ENCODE data around the gene BANK1. TPM values are rescaled to one million over a fixed set of nuclear protein-coding genes. Genes with fewer than 3 reads are reported as not detected.

Gene BANK1
- total RNA-seq, 4 donors from 2014 or later = 3.2 to 7.7 (median 6.9) TPM

DNA sequence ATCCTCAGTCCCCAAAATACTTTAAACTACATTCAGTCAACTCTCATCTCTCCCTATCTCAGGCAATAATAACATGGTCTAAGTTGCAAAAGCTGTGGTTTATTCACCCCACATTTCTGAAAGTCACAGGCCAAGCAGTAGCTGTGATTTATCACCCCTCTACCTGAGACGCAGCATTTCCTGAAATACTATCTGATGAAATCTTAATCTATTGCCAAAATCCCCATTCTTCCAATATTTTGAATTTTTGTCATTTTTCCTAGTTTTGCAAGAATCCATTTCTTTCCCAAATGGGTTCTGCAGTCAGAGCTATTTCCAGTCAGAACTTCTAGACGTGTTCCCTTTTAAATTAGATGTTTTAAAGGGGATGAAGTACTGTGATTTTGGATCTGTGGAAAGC lies 148.3 kb downstream of the BANK1 start:
- TF ChIP-seq, protein P1, sequence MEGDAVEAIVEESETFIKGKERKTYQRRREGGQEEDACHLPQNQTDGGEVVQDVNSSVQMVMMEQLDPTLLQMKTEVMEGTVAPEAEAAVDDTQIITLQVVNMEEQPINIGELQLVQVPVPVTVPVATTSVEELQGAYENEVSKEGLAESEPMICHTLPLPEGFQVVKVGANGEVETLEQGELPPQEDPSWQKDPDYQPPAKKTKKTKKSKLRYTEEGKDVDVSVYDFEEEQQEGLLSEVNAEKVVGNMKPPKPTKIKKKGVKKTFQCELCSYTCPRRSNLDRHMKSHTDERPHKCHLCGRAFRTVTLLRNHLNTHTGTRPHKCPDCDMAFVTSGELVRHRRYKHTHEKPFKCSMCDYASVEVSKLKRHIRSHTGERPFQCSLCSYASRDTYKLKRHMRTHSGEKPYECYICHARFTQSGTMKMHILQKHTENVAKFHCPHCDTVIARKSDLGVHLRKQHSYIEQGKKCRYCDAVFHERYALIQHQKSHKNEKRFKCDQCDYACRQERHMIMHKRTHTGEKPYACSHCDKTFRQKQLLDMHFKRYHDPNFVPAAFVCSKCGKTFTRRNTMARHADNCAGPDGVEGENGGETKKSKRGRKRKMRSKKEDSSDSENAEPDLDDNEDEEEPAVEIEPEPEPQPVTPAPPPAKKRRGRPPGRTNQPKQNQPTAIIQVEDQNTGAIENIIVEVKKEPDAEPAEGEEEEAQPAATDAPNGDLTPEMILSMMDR (IDR thresholded peaks at IDR 0.05) = no peak
- ATAC-seq (ENCODE audit: low FRiP score) (no peak), DNase-seq (ENCODE audit: low spot score) (no peak)

DNA sequence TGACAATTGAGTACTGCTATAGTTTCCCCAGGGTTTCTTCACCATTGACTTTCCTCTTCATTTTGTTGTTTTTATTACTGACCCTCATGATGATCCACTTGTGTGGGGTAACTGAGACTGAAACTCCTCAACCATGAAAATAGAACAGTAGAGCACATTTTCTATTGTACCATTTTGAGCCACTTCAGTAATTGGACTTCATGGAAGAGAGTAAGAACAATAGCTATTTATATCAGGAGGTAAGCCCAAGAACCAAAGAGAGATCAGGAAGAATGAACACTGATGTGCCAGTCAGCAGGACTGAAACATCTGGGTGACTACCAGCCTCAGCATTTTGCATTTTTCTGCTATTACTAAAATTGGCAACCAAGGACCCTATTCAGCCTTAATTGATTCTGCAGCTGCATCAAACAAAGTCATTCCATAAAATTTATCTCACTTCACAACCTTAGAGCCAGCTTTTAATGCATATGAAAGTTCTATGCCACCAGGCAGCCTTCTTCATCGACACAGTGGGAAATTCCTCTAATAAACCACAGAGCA lies 151.4 kb downstream of the BANK1 start:
- TF ChIP-seq, protein P1 (IDR thresholded peaks at IDR 0.05) = no peak
- DNase-seq (ENCODE audit: low spot score) = no peak
- ATAC-seq (ENCODE audit: low FRiP score) = no peak

DNA sequence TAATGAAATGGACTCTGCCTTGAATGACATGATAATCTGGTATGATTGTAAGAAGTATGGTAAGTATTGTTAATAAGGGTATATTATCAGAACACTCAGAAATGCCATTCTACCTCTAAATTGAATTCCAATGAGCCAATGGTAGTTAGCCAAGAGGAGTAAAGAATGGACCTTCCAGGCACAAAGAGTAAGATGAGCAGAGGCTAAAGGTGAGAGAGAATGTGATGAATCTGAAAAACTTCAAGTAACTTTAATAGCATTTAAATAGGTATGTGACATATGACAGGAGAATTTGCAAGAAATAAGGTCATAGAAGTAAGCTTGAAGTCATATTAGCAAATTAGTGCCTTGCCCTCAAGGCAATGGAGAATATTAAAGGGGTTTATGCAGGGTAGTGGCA lies 152.4 kb downstream of the BANK1 start:
- TF ChIP-seq, protein P1 (IDR thresholded peaks at IDR 0.05) = no peak
- no peak for ATAC-seq (ENCODE audit: low FRiP score)
- DNase-seq (ENCODE audit: low spot score) = no peak

DNA sequence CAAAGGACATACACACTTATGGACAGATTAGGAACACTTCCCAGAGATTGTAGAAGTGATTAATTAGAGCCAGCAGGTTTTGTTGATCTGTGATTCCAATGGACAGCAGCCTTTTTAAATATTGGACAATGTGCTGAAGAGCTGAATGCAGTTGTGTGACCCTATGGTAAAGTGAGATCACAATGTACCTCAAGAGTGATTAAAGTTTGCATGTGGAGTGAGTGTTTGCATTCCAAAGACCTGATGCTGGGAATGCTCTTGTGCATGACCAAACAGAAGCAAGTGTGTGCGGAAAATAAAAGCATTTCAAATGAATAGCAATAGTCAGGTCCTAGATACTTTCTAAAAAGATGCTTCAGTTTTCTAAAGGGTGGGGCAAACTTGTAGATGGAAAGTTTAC lies 154.1 kb downstream of the BANK1 start:
- TF ChIP-seq, protein P1 (IDR thresholded peaks at IDR 0.05) = no peak
- ATAC-seq (ENCODE audit: low FRiP score) = no peak
- DNase-seq (ENCODE audit: low spot score) = no peak

DNA sequence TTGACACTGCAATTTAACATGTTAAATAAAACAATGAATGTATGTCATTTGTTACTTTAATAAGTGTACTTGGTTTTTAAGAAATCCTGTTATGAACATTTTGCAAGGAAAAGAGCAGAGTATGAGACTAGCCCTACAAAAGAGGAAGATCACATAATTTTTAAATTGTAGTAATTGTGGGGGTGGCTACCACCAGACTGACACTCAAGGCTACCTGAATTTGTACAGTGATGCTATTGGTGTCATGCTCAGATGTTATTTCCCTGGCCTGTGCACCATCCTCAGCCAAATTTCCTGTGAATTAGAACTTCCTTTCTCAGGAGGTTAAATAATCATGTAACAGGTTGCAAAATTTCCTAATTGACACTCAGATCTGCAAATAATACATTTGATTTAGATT lies 157.5 kb downstream of the BANK1 start:
- no peak for ATAC-seq (ENCODE audit: low FRiP score)
- DNase-seq (ENCODE audit: low spot score) = no peak
- TF ChIP-seq, protein P1 (IDR thresholded peaks at IDR 0.05) = no peak

DNA sequence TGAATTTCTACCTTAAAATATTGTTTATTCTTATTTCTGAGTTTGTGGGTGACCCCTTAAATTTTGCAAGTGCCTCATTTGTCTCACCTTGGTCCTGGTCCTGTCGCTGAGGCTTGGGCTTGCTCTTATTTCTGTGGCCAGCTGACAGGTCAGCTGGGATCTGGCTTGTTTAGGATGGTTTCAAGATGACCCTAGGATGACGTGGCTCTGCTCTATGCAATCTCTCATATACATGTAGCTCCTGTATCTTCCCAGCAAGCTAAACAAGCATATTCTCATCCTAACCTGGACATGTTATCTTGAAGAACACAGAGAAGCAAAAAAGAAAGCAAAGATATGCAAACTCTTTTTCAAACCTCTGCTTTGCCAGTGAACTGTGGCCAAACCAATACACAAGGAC lies 158.4 kb downstream of the BANK1 start:
- no peak for DNase-seq (ENCODE audit: low spot score)
- no peak for ATAC-seq (ENCODE audit: low FRiP score)
- TF ChIP-seq, protein P1 (IDR thresholded peaks at IDR 0.05) = no peak

DNA sequence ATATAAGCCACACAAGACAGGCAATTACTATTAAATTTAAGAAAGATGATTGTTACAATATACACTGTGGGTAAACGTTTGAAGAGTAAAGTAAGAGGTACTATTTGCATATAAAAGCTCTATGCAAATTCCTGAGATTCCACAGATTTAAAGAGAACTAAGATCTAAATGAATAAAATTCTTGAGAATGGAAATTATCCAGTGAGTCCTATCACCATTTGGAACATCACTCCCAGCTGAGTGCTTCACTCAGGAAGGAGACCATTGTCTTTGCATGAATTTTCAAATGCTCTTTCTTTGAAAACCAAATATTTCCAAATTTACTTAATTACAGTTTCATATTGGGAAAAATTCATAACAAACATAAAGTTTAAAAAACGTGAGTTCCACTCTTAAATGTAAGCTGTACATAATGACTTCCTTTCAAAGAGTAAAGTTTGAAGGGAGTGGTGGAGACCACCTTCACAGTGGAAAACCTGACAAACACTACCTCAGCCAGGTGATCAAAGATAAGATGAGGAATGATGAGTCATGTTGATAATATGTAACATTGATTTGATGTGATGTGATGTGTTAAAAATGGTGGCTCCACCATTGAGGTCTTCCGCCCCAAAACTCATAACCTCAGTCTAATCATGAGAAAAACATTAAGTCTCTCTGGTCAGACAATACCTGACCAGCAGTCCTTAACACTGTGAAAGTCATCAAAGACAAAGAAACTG lies 159.9 kb downstream of the BANK1 start:
- DNase-seq (ENCODE audit: low spot score) (no peak), ATAC-seq (ENCODE audit: low FRiP score) (no peak)
- TF ChIP-seq, protein P1 (IDR thresholded peaks at IDR 0.05) = no peak

Data from omental fat pad (tissue), 4 donors.